Measurements from ENCODE around the gene KIAA0825.

KIAA0825 gene

GRCh38 chr5:94191604-94192003 is 426.8 kb downstream of the KIAA0825 start:
- Histone ChIP-seq H3K4me2 (ENCODE audit: low read length) (no peak overlapping the region), H3K27me3 (ENCODE audit: control insufficient read depth, low read length) (no peaks in the 10 kb centered on the region), H3F3A (ENCODE audit: control insufficient read depth, insufficient read depth) (no peaks in the 10 kb centered on the region), H3K4me1 (ENCODE audit: control insufficient read depth, low read length) (no peaks in the 10 kb centered on the region), H3K36me3 (ENCODE audit: control insufficient read depth, low read length) (no peaks in the 10 kb centered on the region), H3K4me3 (ENCODE audit: low read length) (no peak overlapping the region), H3K79me2 (ENCODE audit: control insufficient read depth, low read length) (no peaks in the 10 kb centered on the region), H3K9me2 (replicated peaks; ENCODE audit: control insufficient read depth, low read length) (no peaks in the 10 kb centered on the region), H3K27ac (ENCODE audit: low read depth, low read length) (no peak overlapping the region), H4K20me1 (ENCODE audit: control insufficient read depth, insufficient read depth, low read depth, low read length) (no peaks in the 10 kb centered on the region), H3K9me3 (ENCODE audit: control insufficient read depth, insufficient read depth, low read length) (no peaks in the 10 kb centered on the region)
- TF ChIP-seq CTCF (IDR thresholded peaks at IDR 0.05; ENCODE audit: low read depth, low read length, poor library complexity, severe bottlenecking) = no peak
- no peak for TF ChIP-seq EZH2phosphoT487 (IDR thresholded peaks at IDR 0.05; ENCODE audit: borderline replicate concordance, low read length)

GRCh38 chr5:94188725-94189124 is 429.7 kb downstream of the KIAA0825 start:
- H3K4me1 ChIP-seq (ENCODE audit: control insufficient read depth, low read length) = no peaks in the 10 kb centered on the region
- TF ChIP-seq CTCF (IDR thresholded peaks at IDR 0.05; ENCODE audit: low read depth, low read length, poor library complexity, severe bottlenecking) = no peak
- no peak for TF ChIP-seq EZH2phosphoT487 (IDR thresholded peaks at IDR 0.05; ENCODE audit: borderline replicate concordance, low read length)
- H3K36me3 ChIP-seq (ENCODE audit: control insufficient read depth, low read length) = no peaks in the 10 kb centered on the region
- H3K27ac ChIP-seq (ENCODE audit: low read depth, low read length) = no peak overlapping the region
- H3K4me3 ChIP-seq (ENCODE audit: low read length) = no peak overlapping the region
- H3F3A ChIP-seq (ENCODE audit: control insufficient read depth, insufficient read depth) = no peaks in the 10 kb centered on the region
- no peaks in the 10 kb centered on the region for H3K9me2 ChIP-seq (replicated peaks; ENCODE audit: control insufficient read depth, low read length)
- H4K20me1 ChIP-seq (ENCODE audit: control insufficient read depth, insufficient read depth, low read depth, low read length) = no peaks in the 10 kb centered on the region
- H3K4me2 ChIP-seq (ENCODE audit: low read length) = no peak overlapping the region
- no peaks in the 10 kb centered on the region for H3K27me3 ChIP-seq (ENCODE audit: control insufficient read depth, low read length)
- no peaks in the 10 kb centered on the region for H3K79me2 ChIP-seq (ENCODE audit: control insufficient read depth, low read length)
- no peaks in the 10 kb centered on the region for H3K9me3 ChIP-seq (ENCODE audit: control insufficient read depth, insufficient read depth, low read length)

- Histone ChIP-seq H3K9me3 (ENCODE audit: control insufficient read depth, insufficient read depth, low read length) (no peaks in the 10 kb centered on the region), H3K27me3 (ENCODE audit: control insufficient read depth, low read length) (no peaks in the 10 kb centered on the region), H3K79me2 (ENCODE audit: control insufficient read depth, low read length) (no peaks in the 10 kb centered on the region), H3K9me2 (replicated peaks; ENCODE audit: control insufficient read depth, low read length) (no peaks in the 10 kb centered on the region), H4K20me1 (ENCODE audit: control insufficient read depth, insufficient read depth, low read depth, low read length) (no peaks in the 10 kb centered on the region), H3K36me3 (ENCODE audit: control insufficient read depth, low read length) (no peaks in the 10 kb centered on the region), H3K27ac (ENCODE audit: low read depth, low read length) (no peak overlapping the region), H3F3A (ENCODE audit: control insufficient read depth, insufficient read depth) (no peaks in the 10 kb centered on the region), H3K4me1 (ENCODE audit: control insufficient read depth, low read length) (no peaks in the 10 kb centered on the region), H3K4me3 (ENCODE audit: low read length) (no peak overlapping the region), H3K4me2 (ENCODE audit: low read length) (no peak overlapping the region)
- TF ChIP-seq CTCF (IDR thresholded peaks at IDR 0.05; ENCODE audit: low read depth, low read length, poor library complexity, severe bottlenecking) (no peak), EZH2phosphoT487 (IDR thresholded peaks at IDR 0.05; ENCODE audit: borderline replicate concordance, low read length) (no peak)
Measured at GRCh38 chr5:94184870-94185269, 433.5 kb downstream of the KIAA0825 start.

GRCh38 chr5:94181895-94182294 is 436.5 kb downstream of the KIAA0825 start:
- no peaks in the 10 kb centered on the region for H3K36me3 ChIP-seq (ENCODE audit: control insufficient read depth, low read length)
- no peaks in the 10 kb centered on the region for H3K79me2 ChIP-seq (ENCODE audit: control insufficient read depth, low read length)
- no peaks in the 10 kb centered on the region for H3K9me3 ChIP-seq (ENCODE audit: control insufficient read depth, insufficient read depth, low read length)
- H4K20me1 ChIP-seq (ENCODE audit: control insufficient read depth, insufficient read depth, low read depth, low read length) = no peaks in the 10 kb centered on the region
- no peaks in the 10 kb centered on the region for H3K27me3 ChIP-seq (ENCODE audit: control insufficient read depth, low read length)
- no peaks in the 10 kb centered on the region for H3K4me1 ChIP-seq (ENCODE audit: control insufficient read depth, low read length)
- H3K4me3 ChIP-seq (ENCODE audit: low read length) = no peak overlapping the region
- TF ChIP-seq CTCF (IDR thresholded peaks at IDR 0.05; ENCODE audit: low read depth, low read length, poor library complexity, severe bottlenecking) (no peak), EZH2phosphoT487 (IDR thresholded peaks at IDR 0.05; ENCODE audit: borderline replicate concordance, low read length) (no peak)
- no peaks in the 10 kb centered on the region for H3F3A ChIP-seq (ENCODE audit: control insufficient read depth, insufficient read depth)
- no peak overlapping the region for H3K27ac ChIP-seq (ENCODE audit: low read depth, low read length)
- H3K4me2 ChIP-seq (ENCODE audit: low read length) = no peak overlapping the region
- H3K9me2 ChIP-seq (replicated peaks; ENCODE audit: control insufficient read depth, low read length) = no peaks in the 10 kb centered on the region
